Fibroblast of upper back skin (primary cell): ENCODE data around the gene BLVRB.
"Not testable (repeated sequence)": the region's sequence is repeated elsewhere in the genome, so short reads cannot be mapped to it uniquely, and the experiment has no call there.

Experiments used
- DNase-seq: peaks from one replicate; pipeline ENCODE4 v3.0.0-alpha.2; 2013

BLVRB gene

GRCh38 chr19:40421993-40422747, 43.4 kb downstream of the BLVRB start:
- DNase-seq: no peak

- peak; percentile 88 for DNase-seq
These were observed 44.5 kb downstream of the BLVRB start for GRCh38 chr19:40420766-40421765.

GRCh38 chr19:40420451-40420765, 45.1 kb downstream of the BLVRB start:
- DNase-seq: no peak

GRCh38 chr19:40419780-40420179, 45.8 kb downstream of the BLVRB start:
- DNase-seq: no peak

- DNase-seq: no peak
These were observed 46.4 kb downstream of the BLVRB start for GRCh38 chr19:40419066-40419612.

- no peak for DNase-seq
These were observed 47.5 kb downstream of the BLVRB start for GRCh38 chr19:40418040-40418439.

- no peak for DNase-seq
These were observed 47.9 kb downstream of the BLVRB start for GRCh38 chr19:40417643-40417981.

- peak; percentile 9 for DNase-seq
These were observed 48.5 kb downstream of the BLVRB start for GRCh38 chr19:40416918-40417642.

- DNase-seq: no peak
These were observed 49.8 kb downstream of the BLVRB start for GRCh38 chr19:40415768-40416167.

- no peak for DNase-seq
These were observed 50.7 kb downstream of the BLVRB start for GRCh38 chr19:40414542-40415535.

GRCh38 chr19:40413291-40413845, 52.2 kb downstream of the BLVRB start, which contains the start of gene PRX:
PRX (minus strand) TSS chr19:40413378; CDS start chr19:40407932, 5,446 bp downstream.
- no peak for DNase-seq

GRCh38 chr19:40412866-40413265, 52.7 kb downstream of the BLVRB start:
- no peak for DNase-seq

- DNase-seq: no peak
These were observed 53.5 kb downstream of the BLVRB start for GRCh38 chr19:40411958-40412499.

- no peak for DNase-seq
These were observed 54.3 kb downstream of the BLVRB start for GRCh38 chr19:40411125-40411842.

- DNase-seq: no peak
These were observed 55.5 kb downstream of the BLVRB start for GRCh38 chr19:40410030-40410389.

GRCh38 chr19:40408598-40408925, 57.0 kb downstream of the BLVRB start:
- DNase-seq: not testable (repeated sequence)

GRCh38 chr19:40407714-40408597, 57.6 kb downstream of the BLVRB start:
- no peak for DNase-seq

- peak; percentile 86 for DNase-seq
These were observed 62.1 kb downstream of the BLVRB start for GRCh38 chr19:40403262-40403984.

- DNase-seq: peak; percentile 13
These were observed 65.0 kb downstream of the BLVRB start for GRCh38 chr19:40400559-40400958.
